Measurements from ENCODE around the gene RNASE11. TPM values are rescaled to one million over a fixed set of nuclear protein-coding genes. Genes with fewer than 3 reads are reported as not detected.

The RNASE11 gene
- total RNA-seq, 1 experiment from 2014 or later = not detected

DNA sequence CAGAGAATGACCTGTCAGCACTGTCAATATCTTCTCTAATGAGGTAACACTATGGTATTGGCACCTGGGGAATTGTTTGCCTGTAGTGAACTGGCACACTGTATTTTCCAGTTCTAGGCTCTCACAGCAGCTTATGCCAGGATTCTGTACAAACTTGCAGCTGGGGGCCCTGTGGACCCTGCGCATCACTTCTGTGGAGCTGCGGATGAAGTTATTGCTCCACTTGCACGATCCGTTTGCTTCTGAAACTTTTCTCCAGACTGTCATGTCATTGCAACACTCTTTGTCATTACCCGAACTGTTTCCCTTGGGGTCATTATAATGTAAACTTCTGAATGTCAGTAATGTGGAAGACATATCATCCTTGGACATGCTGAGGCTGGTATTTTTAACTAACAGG, 3.9 kb downstream of the RNASE11 start:
- no peak overlapping the region for H3K9ac ChIP-seq (ENCODE audit: extremely low read depth, insufficient read length, low read length)
- no peak overlapping the region for H3K18ac ChIP-seq (ENCODE audit: insufficient read length, low read depth, low read length)
- no peak overlapping the region for H3K56ac ChIP-seq (ENCODE audit: insufficient read length, low read depth, low read length)
- no peak overlapping the region for H2AFZ ChIP-seq (ENCODE audit: low read length)
- peak overlapping the region in 1 of 2 experiments; percentile 51; a peak in 1 of 5 replicates for H3K4me3 Mint-ChIP-seq
- H3K4me1 ChIP-seq (ENCODE audit: insufficient read depth, low read length) = peaks cover 19% of the 10 kb centered on the region; the same call in 1 of the 2 replicates
- H3K4me2 ChIP-seq (ENCODE audit: insufficient read depth, insufficient read length, low read length) = no peak overlapping the region
- TF ChIP-seq, protein P1, sequence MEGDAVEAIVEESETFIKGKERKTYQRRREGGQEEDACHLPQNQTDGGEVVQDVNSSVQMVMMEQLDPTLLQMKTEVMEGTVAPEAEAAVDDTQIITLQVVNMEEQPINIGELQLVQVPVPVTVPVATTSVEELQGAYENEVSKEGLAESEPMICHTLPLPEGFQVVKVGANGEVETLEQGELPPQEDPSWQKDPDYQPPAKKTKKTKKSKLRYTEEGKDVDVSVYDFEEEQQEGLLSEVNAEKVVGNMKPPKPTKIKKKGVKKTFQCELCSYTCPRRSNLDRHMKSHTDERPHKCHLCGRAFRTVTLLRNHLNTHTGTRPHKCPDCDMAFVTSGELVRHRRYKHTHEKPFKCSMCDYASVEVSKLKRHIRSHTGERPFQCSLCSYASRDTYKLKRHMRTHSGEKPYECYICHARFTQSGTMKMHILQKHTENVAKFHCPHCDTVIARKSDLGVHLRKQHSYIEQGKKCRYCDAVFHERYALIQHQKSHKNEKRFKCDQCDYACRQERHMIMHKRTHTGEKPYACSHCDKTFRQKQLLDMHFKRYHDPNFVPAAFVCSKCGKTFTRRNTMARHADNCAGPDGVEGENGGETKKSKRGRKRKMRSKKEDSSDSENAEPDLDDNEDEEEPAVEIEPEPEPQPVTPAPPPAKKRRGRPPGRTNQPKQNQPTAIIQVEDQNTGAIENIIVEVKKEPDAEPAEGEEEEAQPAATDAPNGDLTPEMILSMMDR (conservative IDR thresholded peaks at IDR 0.05) = no peak
- no peak overlapping the region for H2BK120ac ChIP-seq (ENCODE audit: low read depth, low read length, poor library complexity, severe bottlenecking)
- no peak for DNase-seq
- H2AK5ac ChIP-seq (ENCODE audit: insufficient read length, low read length) = no peak overlapping the region
- no peaks in the 10 kb centered on the region; a peak in 1 of 5 replicates for H3K9me3 Mint-ChIP-seq
- H3T11ph ChIP-seq (ENCODE audit: low read length) = no peak overlapping the region
- H3K79me1 ChIP-seq (ENCODE audit: insufficient read depth, low read depth, low read length, poor library complexity, severe bottlenecking) = no peaks in the 10 kb centered on the region
- no peak overlapping the region for H2BK20ac ChIP-seq (ENCODE audit: low read depth, low read length, poor library complexity, severe bottlenecking)
- no peaks in the 10 kb centered on the region for H3K36me3 Mint-ChIP-seq (ENCODE audit: insufficient read depth in 1 of 3, low read depth in 3 of 3)
- H3K27ac ChIP-seq (ENCODE audit: insufficient read length, low read depth, low read length) = no peak overlapping the region
- H3K23ac ChIP-seq (ENCODE audit: insufficient read length, low read depth, low read length) = no peak overlapping the region
- H4K5ac ChIP-seq (ENCODE audit: insufficient read length, low read depth, low read length) = no peak overlapping the region
- WGBS (ENCODE audit: extremely low coverage, insufficient read length, low lambda C conversion rate) = no CpG with 5 or more reads among the region's 5 CpGs
- no peaks in the 10 kb centered on the region for H3K27me3 ChIP-seq (ENCODE audit: insufficient read depth, low read length)
- H3K27ac Mint-ChIP-seq = peak overlapping the region in 1 of 3 experiments; percentile 13; a peak in 2 of 7 replicates
- H4K8ac ChIP-seq (replicated peaks; ENCODE audit: insufficient read length, low read depth, low read length) = no peak overlapping the region
- H3K14ac ChIP-seq (ENCODE audit: insufficient read depth, low read length) = no peak overlapping the region
- H4K20me1 ChIP-seq (ENCODE audit: control insufficient read depth, insufficient read depth, insufficient read length) = no peaks in the 10 kb centered on the region
- no peaks in the 10 kb centered on the region for H3K27me3 Mint-ChIP-seq (ENCODE audit: low read depth)
- H3K9me3 ChIP-seq (ENCODE audit: control insufficient read depth, low read depth, low read length) = no peaks in the 10 kb centered on the region
- no peak overlapping the region for H2BK15ac ChIP-seq (ENCODE audit: low read depth, low read length)
- H2BK5ac ChIP-seq (ENCODE audit: insufficient read length, low read length) = no peak overlapping the region
- no peaks in the 10 kb centered on the region for H3K23me2 ChIP-seq (ENCODE audit: insufficient read length, low read depth, low read length, poor library complexity, severe bottlenecking)
- H3K4ac ChIP-seq (ENCODE audit: low read depth, low read length) = no peak overlapping the region
- H2BK12ac ChIP-seq (ENCODE audit: insufficient read length, low read depth, low read length) = no peak overlapping the region
- H3K79me2 ChIP-seq (ENCODE audit: insufficient read depth, low read length) = no peaks in the 10 kb centered on the region
- H4K91ac ChIP-seq (ENCODE audit: insufficient read length, low read depth, low read length) = no peak overlapping the region
- peaks cover 51 to 62% of the 10 kb centered on the region in 2 experiments for H3K4me1 Mint-ChIP-seq
